Measurements from ENCODE around the gene TRIML1.

The TRIML1 gene

GRCh38 chr4:188187106-188187505 is 47.9 kb downstream of the TRIML1 start:
- no peak for DNase-seq
- H3K79me2 ChIP-seq (ENCODE audit: control insufficient read depth, insufficient read depth, low read length, poor library complexity), result no peaks in the 10 kb centered on the region
- H3K36me3 ChIP-seq (ENCODE audit: control insufficient read depth in 1 of 2, insufficient read depth in 2 of 2, low read length in 2 of 2), result no peaks in the 10 kb centered on the region
- no peak overlapping the region for H3K14ac ChIP-seq (ENCODE audit: low read length)
- H2BK120ac ChIP-seq (ENCODE audit: insufficient read depth, low read length, poor library complexity), result no peak overlapping the region
- H3K27ac ChIP-seq (ENCODE audit: low read depth, low read length), result no peak overlapping the region
- WGBS (ENCODE audit: extremely low coverage, insufficient coverage, insufficient read length), result no CpG with 5 or more reads among the region's 2 CpGs
- no peak overlapping the region for H4K8ac ChIP-seq (ENCODE audit: low read depth, low read length)
- no peak overlapping the region for H2BK5ac ChIP-seq (ENCODE audit: low read depth, low read length, poor library complexity)
- H2AFZ ChIP-seq (ENCODE audit: insufficient read depth, low read length, poor library complexity), result no peak overlapping the region
- no peak overlapping the region for H2BK12ac ChIP-seq (ENCODE audit: low read length)
- H3K18ac ChIP-seq (ENCODE audit: low read length), result no peak overlapping the region
- no peak overlapping the region for H4K12ac ChIP-seq (ENCODE audit: low read depth, low read length)
- no peak overlapping the region for H3K4me3 ChIP-seq (ENCODE audit: low read depth, low read length)
- no peak overlapping the region for H3K23ac ChIP-seq (ENCODE audit: low read length)
- no peaks in the 10 kb centered on the region for H3K4me1 ChIP-seq (ENCODE audit: control insufficient read depth in 1 of 2, insufficient read depth in 2 of 2, low read length in 2 of 2)
- H3K4ac ChIP-seq (ENCODE audit: low read depth, low read length), result no peak overlapping the region
- no peak overlapping the region for H4K91ac ChIP-seq (ENCODE audit: low read depth, low read length)
- peaks cover 3% of the 10 kb centered on the region for H3K9me3 ChIP-seq (ENCODE audit: insufficient read depth, low read depth, low read length)
- H3K4me2 ChIP-seq (ENCODE audit: low read length), result no peak overlapping the region
- no peak overlapping the region for H2AK5ac ChIP-seq (ENCODE audit: low read length)
- H3K27me3 ChIP-seq (ENCODE audit: insufficient read depth, low read length), result no peaks in the 10 kb centered on the region
- H3K79me1 ChIP-seq (ENCODE audit: low read length), result no peaks in the 10 kb centered on the region
- no peak overlapping the region for H3K9ac ChIP-seq (ENCODE audit: low read length)

- H3K4me1 ChIP-seq (ENCODE audit: control insufficient read depth in 1 of 2, insufficient read depth in 2 of 2, low read length in 2 of 2), result no peaks in the 10 kb centered on the region
- no peak for DNase-seq
- H3K9ac ChIP-seq (ENCODE audit: low read length), result no peak overlapping the region
- H3K36me3 ChIP-seq (ENCODE audit: control insufficient read depth in 1 of 2, insufficient read depth in 2 of 2, low read length in 2 of 2), result no peaks in the 10 kb centered on the region
- no peak overlapping the region for H3K4ac ChIP-seq (ENCODE audit: low read depth, low read length)
- no peak overlapping the region for H3K4me3 ChIP-seq (ENCODE audit: low read depth, low read length)
- no peak overlapping the region for H2BK120ac ChIP-seq (ENCODE audit: insufficient read depth, low read length, poor library complexity)
- no peak overlapping the region for H3K14ac ChIP-seq (ENCODE audit: low read length)
- no peak overlapping the region for H4K8ac ChIP-seq (ENCODE audit: low read depth, low read length)
- H4K12ac ChIP-seq (ENCODE audit: low read depth, low read length), result no peak overlapping the region
- H3K79me1 ChIP-seq (ENCODE audit: low read length), result no peaks in the 10 kb centered on the region
- H3K9me3 ChIP-seq (ENCODE audit: insufficient read depth, low read depth, low read length), result no peaks in the 10 kb centered on the region
- no peak overlapping the region for H3K23ac ChIP-seq (ENCODE audit: low read length)
- no CpG with 5 or more reads among the region's 3 CpGs for WGBS (ENCODE audit: extremely low coverage, insufficient coverage, insufficient read length)
- no peak overlapping the region for H4K91ac ChIP-seq (ENCODE audit: low read depth, low read length)
- H2AK5ac ChIP-seq (ENCODE audit: low read length), result no peak overlapping the region
- H3K4me2 ChIP-seq (ENCODE audit: low read length), result no peak overlapping the region
- H3K27ac ChIP-seq (ENCODE audit: low read depth, low read length), result no peak overlapping the region
- H2AFZ ChIP-seq (ENCODE audit: insufficient read depth, low read length, poor library complexity), result no peak overlapping the region
- H3K18ac ChIP-seq (ENCODE audit: low read length), result no peak overlapping the region
- H3K27me3 ChIP-seq (ENCODE audit: insufficient read depth, low read length), result no peaks in the 10 kb centered on the region
- H2BK12ac ChIP-seq (ENCODE audit: low read length), result no peak overlapping the region
- H2BK5ac ChIP-seq (ENCODE audit: low read depth, low read length, poor library complexity), result no peak overlapping the region
- no peaks in the 10 kb centered on the region for H3K79me2 ChIP-seq (ENCODE audit: control insufficient read depth, insufficient read depth, low read length, poor library complexity)
Measured at GRCh38 chr4:188190461-188190860, 51.2 kb downstream of the TRIML1 start.

GRCh38 chr4:188194421-188194820 is 55.2 kb downstream of the TRIML1 start:
- H2BK12ac ChIP-seq (ENCODE audit: low read length), result no peak overlapping the region
- no peaks in the 10 kb centered on the region for H3K27me3 ChIP-seq (ENCODE audit: insufficient read depth, low read length)
- H4K12ac ChIP-seq (ENCODE audit: low read depth, low read length), result no peak overlapping the region
- no peak overlapping the region for H3K4me3 ChIP-seq (ENCODE audit: low read depth, low read length)
- no peak for DNase-seq
- H3K18ac ChIP-seq (ENCODE audit: low read length), result no peak overlapping the region
- no peak overlapping the region for H2AFZ ChIP-seq (ENCODE audit: insufficient read depth, low read length, poor library complexity)
- H3K23ac ChIP-seq (ENCODE audit: low read length), result no peak overlapping the region
- H2BK120ac ChIP-seq (ENCODE audit: insufficient read depth, low read length, poor library complexity), result no peak overlapping the region
- peaks cover 2 to 3% of the 10 kb centered on the region in 2 experiments for H3K4me1 ChIP-seq (ENCODE audit: control insufficient read depth in 1 of 2, insufficient read depth in 2 of 2, low read length in 2 of 2)
- H4K8ac ChIP-seq (ENCODE audit: low read depth, low read length), result no peak overlapping the region
- H3K4ac ChIP-seq (ENCODE audit: low read depth, low read length), result no peak overlapping the region
- no peak overlapping the region for H3K9ac ChIP-seq (ENCODE audit: low read length)
- H4K91ac ChIP-seq (ENCODE audit: low read depth, low read length), result no peak overlapping the region
- no peaks in the 10 kb centered on the region for H3K79me1 ChIP-seq (ENCODE audit: low read length)
- WGBS (ENCODE audit: extremely low coverage, insufficient coverage, insufficient read length), result no CpG with 5 or more reads among the region's 5 CpGs
- no peaks in the 10 kb centered on the region for H3K36me3 ChIP-seq (ENCODE audit: control insufficient read depth in 1 of 2, insufficient read depth in 2 of 2, low read length in 2 of 2)
- H3K27ac ChIP-seq (ENCODE audit: low read depth, low read length), result no peak overlapping the region
- H2BK5ac ChIP-seq (ENCODE audit: low read depth, low read length, poor library complexity), result no peak overlapping the region
- no peaks in the 10 kb centered on the region for H3K79me2 ChIP-seq (ENCODE audit: control insufficient read depth, insufficient read depth, low read length, poor library complexity)
- H2AK5ac ChIP-seq (ENCODE audit: low read length), result no peak overlapping the region
- H3K14ac ChIP-seq (ENCODE audit: low read length), result no peak overlapping the region
- no peaks in the 10 kb centered on the region for H3K9me3 ChIP-seq (ENCODE audit: insufficient read depth, low read depth, low read length)
- no peak overlapping the region for H3K4me2 ChIP-seq (ENCODE audit: low read length)

GRCh38 chr4:188195389-188195985 is 56.2 kb downstream of the TRIML1 start:
- no peak overlapping the region for H2BK12ac ChIP-seq (ENCODE audit: low read length)
- no peak overlapping the region for H3K4me3 ChIP-seq (ENCODE audit: low read depth, low read length)
- H4K8ac ChIP-seq (ENCODE audit: low read depth, low read length), result no peak overlapping the region
- no peaks in the 10 kb centered on the region for H3K9me3 ChIP-seq (ENCODE audit: insufficient read depth, low read depth, low read length)
- no peak overlapping the region for H2BK5ac ChIP-seq (ENCODE audit: low read depth, low read length, poor library complexity)
- DNase-seq, result no peak
- no peak overlapping the region for H3K4me2 ChIP-seq (ENCODE audit: low read length)
- no peak overlapping the region for H3K4ac ChIP-seq (ENCODE audit: low read depth, low read length)
- no peak overlapping the region for H2AK5ac ChIP-seq (ENCODE audit: low read length)
- no peaks in the 10 kb centered on the region for H3K36me3 ChIP-seq (ENCODE audit: control insufficient read depth in 1 of 2, insufficient read depth in 2 of 2, low read length in 2 of 2)
- no peak overlapping the region for H3K18ac ChIP-seq (ENCODE audit: low read length)
- H3K79me2 ChIP-seq (ENCODE audit: control insufficient read depth, insufficient read depth, low read length, poor library complexity), result no peaks in the 10 kb centered on the region
- no peak overlapping the region for H3K9ac ChIP-seq (ENCODE audit: low read length)
- H4K91ac ChIP-seq (ENCODE audit: low read depth, low read length), result no peak overlapping the region
- no peak overlapping the region for H4K12ac ChIP-seq (ENCODE audit: low read depth, low read length)
- H3K27ac ChIP-seq (ENCODE audit: low read depth, low read length), result no peak overlapping the region
- peaks cover 2 to 3% of the 10 kb centered on the region in 2 experiments for H3K4me1 ChIP-seq (ENCODE audit: control insufficient read depth in 1 of 2, insufficient read depth in 2 of 2, low read length in 2 of 2)
- H3K14ac ChIP-seq (ENCODE audit: low read length), result no peak overlapping the region
- H2BK120ac ChIP-seq (ENCODE audit: insufficient read depth, low read length, poor library complexity), result no peak overlapping the region
- no CpG with 5 or more reads among the region's 8 CpGs for WGBS (ENCODE audit: extremely low coverage, insufficient coverage, insufficient read length)
- H3K27me3 ChIP-seq (ENCODE audit: insufficient read depth, low read length), result no peaks in the 10 kb centered on the region
- no peak overlapping the region for H3K23ac ChIP-seq (ENCODE audit: low read length)
- no peaks in the 10 kb centered on the region for H3K79me1 ChIP-seq (ENCODE audit: low read length)
- no peak overlapping the region for H2AFZ ChIP-seq (ENCODE audit: insufficient read depth, low read length, poor library complexity)
